Left kidney (tissue), 8 donors: ENCODE measurements around the gene SLC28A1. TPM values are rescaled to one million over a fixed set of nuclear protein-coding genes. Genes with fewer than 3 reads are reported as not detected.
"Not testable (repeated sequence)": the region's sequence is repeated elsewhere in the genome, so short reads cannot be mapped to it uniquely, and the experiment has no call there.

ENCODE experiments used
- DNase-seq: peaks from one replicate; pipeline ENCODE4 v3.0.0-alpha.2; 2013
- long read RNA-seq, 8 donors: transcript quantifications; one replicate each; lab custom pipeline, GENCODE V29; 2026
- polyA plus RNA-seq: library from polyadenylated mRNA; unstranded; fragments of 120-200 nt; gene quantifications from one replicate; pipeline ENCODE4 v1.2.1, GENCODE V29; 2013; ENCODE audit not compliant: insufficient read length

Gene SLC28A1
- 7.5 TPM for polyA plus RNA-seq
- long read RNA-seq, donor 1, partial matches to known transcripts, result 0 of 1 reads
- long read RNA-seq, donor 1, other reads (novel, unspliced or antisense), result 0 of 1 reads
- long read RNA-seq, donor 2, result 0 reads
- long read RNA-seq, donor 3, result 0 reads
- long read RNA-seq, donor 4, result 0 reads
- long read RNA-seq, donor 5, result 0 reads
- long read RNA-seq, donor 6, partial matches to known transcripts, result 0 of 1 reads
- long read RNA-seq, donor 6, other reads (novel, unspliced or antisense), result 0 of 1 reads
- long read RNA-seq, donor 7, result 0 reads
- long read RNA-seq, donor 8, partial matches to known transcripts, result 0 of 2 reads
- long read RNA-seq, donor 8, other reads (novel, unspliced or antisense), result 0 of 2 reads

- no peak for DNase-seq
These were observed at the start of gene SLC28A1 for GRCh38 chr15:84883916-84884781. TSS of gene SLC28A1 (plus strand) at chr15:84884662. CDS start at chr15:84887761, 3,099 bp downstream.

GRCh38 chr15:84834969-84835368 lies 49.5 kb upstream of the SLC28A1 start:
- DNase-seq, result no peak

- DNase-seq, result no peak
These were observed 48.7 kb upstream of the SLC28A1 start for GRCh38 chr15:84835661-84836337.

GRCh38 chr15:84836844-84837243 lies 47.6 kb upstream of the SLC28A1 start:
- DNase-seq, result no peak

GRCh38 chr15:84839714-84840113 lies 44.7 kb upstream of the SLC28A1 start:
- DNase-seq, result no peak

- no peak for DNase-seq
These were observed 44.2 kb upstream of the SLC28A1 start for GRCh38 chr15:84840255-84840654.

- DNase-seq, result no peak
These were observed 43.6 kb upstream of the SLC28A1 start for GRCh38 chr15:84840741-84841429.

- no peak for DNase-seq
These were observed 41.7 kb upstream of the SLC28A1 start for GRCh38 chr15:84842781-84843180.

- no peak for DNase-seq
These were observed 39.5 kb upstream of the SLC28A1 start for GRCh38 chr15:84844964-84845363.

GRCh38 chr15:84845631-84846030 lies 38.8 kb upstream of the SLC28A1 start:
- DNase-seq, result not testable (repeated sequence)

- no peak for DNase-seq
These were observed 38.2 kb upstream of the SLC28A1 start for GRCh38 chr15:84846269-84846668.

GRCh38 chr15:84847382-84847781 lies 37.1 kb upstream of the SLC28A1 start:
- no peak for DNase-seq

GRCh38 chr15:84852212-84852611 lies 32.2 kb upstream of the SLC28A1 start:
- DNase-seq, result no peak

- no peak for DNase-seq
These were observed 29.3 kb upstream of the SLC28A1 start for GRCh38 chr15:84855136-84855535.

GRCh38 chr15:84855765-84856164 lies 28.7 kb upstream of the SLC28A1 start:
- no peak for DNase-seq

GRCh38 chr15:84856731-84857417 lies 27.6 kb upstream of the SLC28A1 start:
- no peak for DNase-seq

- no peak for DNase-seq
These were observed 27.0 kb upstream of the SLC28A1 start for GRCh38 chr15:84857418-84858004.

GRCh38 chr15:84858231-84858630 lies 26.2 kb upstream of the SLC28A1 start:
- no peak for DNase-seq

GRCh38 chr15:84859144-84859543 lies 25.3 kb upstream of the SLC28A1 start:
- no peak for DNase-seq

- DNase-seq, result no peak
These were observed 24.8 kb upstream of the SLC28A1 start for GRCh38 chr15:84859651-84860050.

GRCh38 chr15:84861781-84862180 lies 22.7 kb upstream of the SLC28A1 start:
- DNase-seq, result no peak
